DOHH2 (cell line): ENCODE data around the gene TBC1D16.
"Not testable (repeated sequence)": the region's sequence is repeated elsewhere in the genome, so short reads cannot be mapped to it uniquely, and the experiment has no call there.

Source experiments
- H3F3A ChIP-seq: fragments of 200-600 bp; sonication (generic), shearing (Covaris generic); 2 replicates; pipeline ENCODE4 v1.6.0; 2016; ENCODE audit warnings: antibody characterized with exemption, mild to moderate bottlenecking; ENCODE audit not compliant: control insufficient read depth, insufficient read depth
- H3K27ac ChIP-seq: fragments of 200-600 bp; sonication (generic); 2 replicates; pipeline ENCODE4 v1.5.1; 2014; ENCODE audit warnings: low read depth, mild to moderate bottlenecking, low read length, moderate library complexity
- H3K27me3 ChIP-seq: fragments of 200-600 bp; sonication (generic); 2 replicates; pipeline ENCODE4 v1.6.1; 2014; ENCODE audit warnings: mild to moderate bottlenecking, low read length, mixed read lengths; ENCODE audit not compliant: control insufficient read depth
- H3K36me3 ChIP-seq: fragments of 200-600 bp; sonication (generic); 2 replicates; pipeline ENCODE4 v1.6.1; 2014; ENCODE audit warnings: mild to moderate bottlenecking, low read length, moderate library complexity, mixed read lengths; ENCODE audit not compliant: control insufficient read depth
- H3K4me1 ChIP-seq: fragments of 200-600 bp; sonication (generic); 2 replicates; pipeline ENCODE4 v1.6.1; 2014; ENCODE audit warnings: mild to moderate bottlenecking, low read length, mixed read lengths; ENCODE audit not compliant: control insufficient read depth
- H3K4me2 ChIP-seq: fragments of 200-600 bp; sonication (generic); 2 replicates; pipeline ENCODE4 v1.6.0; 2014; ENCODE audit warnings: mild to moderate bottlenecking, low read length, moderate library complexity
- H3K4me3 ChIP-seq: fragments of 200-600 bp; sonication (generic); 2 replicates; pipeline ENCODE4 v1.5.1; 2014; ENCODE audit warnings: mild to moderate bottlenecking, low read length, mixed read lengths
- H3K79me2 ChIP-seq: fragments of 200-600 bp; sonication (generic); 2 replicates; pipeline ENCODE4 v1.6.1; 2014; ENCODE audit warnings: mild to moderate bottlenecking, low read length, mixed read lengths; ENCODE audit not compliant: control insufficient read depth
- H3K9me2 ChIP-seq: fragments of 200-600 bp; sonication (generic); replicated peaks from 2 replicates; pipeline ENCODE4 v1.6.1; 2014; ENCODE audit warnings: mild to moderate bottlenecking, low read length, mixed read lengths; ENCODE audit not compliant: control insufficient read depth
- H3K9me3 ChIP-seq: fragments of 200-600 bp; sonication (generic); 2 replicates; pipeline ENCODE4 v1.6.1; 2014; ENCODE audit warnings: antibody characterized with exemption, low read length, mixed read lengths; ENCODE audit not compliant: control insufficient read depth, insufficient read depth
- H4K20me1 ChIP-seq: fragments of 200-600 bp; sonication (generic); 2 replicates; pipeline ENCODE4 v1.6.0; 2014; ENCODE audit warnings: low read depth, mild to moderate bottlenecking, antibody characterized with exemption, low read length, moderate library complexity; ENCODE audit not compliant: control insufficient read depth, insufficient read depth
- EZH2phosphoT487 ChIP-seq: fragments of 200-600 bp; sonication (generic); IDR thresholded peaks from 2 replicates; pipeline ENCODE4 v1.6.1; 2017; ENCODE audit warnings: borderline replicate concordance, mild to moderate bottlenecking, antibody characterized with exemption, low read length, moderate library complexity, mixed read lengths
- TF ChIP-seq, protein P1 (sequence below): fragments of 200-600 bp; sonication (generic); IDR thresholded peaks from one replicate; pipeline ENCODE4 v1.5.1; 2014; ENCODE audit warnings: antibody characterized with exemption, mild to moderate bottlenecking, low read depth, low read length; ENCODE audit not compliant: poor library complexity, severe bottlenecking

TBC1D16 gene

DNA sequence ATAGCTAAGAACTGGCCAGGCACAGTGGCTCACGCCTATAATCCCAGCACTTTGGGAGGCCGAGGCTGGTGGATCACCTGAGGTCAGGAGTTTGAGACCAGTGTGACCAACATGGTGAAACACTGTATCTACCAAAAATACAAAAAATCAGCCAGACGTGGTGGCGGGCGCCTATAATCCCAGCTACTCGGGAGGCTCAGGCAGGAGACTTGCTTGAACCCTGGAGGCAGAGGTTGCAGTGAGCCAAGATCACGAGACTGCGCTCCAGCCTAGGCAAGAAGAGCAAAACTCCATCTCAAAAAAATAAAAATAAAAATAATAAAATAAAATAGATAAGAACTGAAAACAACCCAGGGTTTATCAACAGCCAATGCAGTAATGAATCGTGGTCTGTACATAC is 74.1 kb downstream of the TBC1D16 start:
- H3K4me2 ChIP-seq, H3K9me3 ChIP-seq, H4K20me1 ChIP-seq, H3F3A ChIP-seq, H3K4me1 ChIP-seq, H3K36me3 ChIP-seq, H3K9me2 ChIP-seq, H3K27ac ChIP-seq, H3K79me2 ChIP-seq, H3K27me3 ChIP-seq, H3K4me3 ChIP-seq: not testable (repeated sequence)

DNA sequence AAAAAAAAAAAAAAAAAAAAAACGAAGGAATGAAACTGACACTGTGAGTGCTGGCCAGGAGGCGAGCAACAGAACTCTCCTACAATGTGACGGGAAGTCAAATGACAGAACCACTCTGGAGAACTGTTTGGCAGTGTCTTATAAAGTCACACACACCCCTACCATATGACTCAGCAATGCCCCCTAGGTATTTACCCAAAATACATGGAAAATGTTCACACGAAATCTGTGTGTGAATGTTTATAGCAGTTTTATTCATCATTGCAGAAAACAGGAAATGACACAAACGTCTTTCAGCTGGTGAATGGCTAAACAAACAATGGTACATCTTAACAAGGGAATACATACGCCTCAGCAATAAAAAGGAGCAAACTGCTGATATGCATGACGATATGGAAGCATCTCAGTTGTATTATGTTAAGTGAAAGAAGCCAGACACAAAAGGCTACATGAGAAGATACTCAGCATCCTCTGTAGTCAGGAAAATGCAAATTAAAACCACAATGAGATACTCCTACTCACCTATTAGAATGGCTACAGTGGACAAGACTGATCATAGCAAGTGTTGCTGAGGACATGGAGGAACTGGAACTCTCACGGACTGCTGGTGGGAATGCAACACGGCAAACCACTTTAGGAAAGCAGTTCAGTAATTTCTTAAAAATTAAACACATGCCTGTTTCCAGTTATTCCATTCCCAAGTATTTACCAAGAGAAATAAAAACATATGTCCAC is 74.7 kb downstream of the TBC1D16 start:
- H3F3A ChIP-seq, result no peaks in the 10 kb centered on the region
- H3K27ac ChIP-seq, result no peak overlapping the region
- H3K4me3 ChIP-seq, result no peak overlapping the region
- no peaks in the 10 kb centered on the region for H3K79me2 ChIP-seq
- no peaks in the 10 kb centered on the region for H3K36me3 ChIP-seq
- H3K9me2 ChIP-seq, result no peaks in the 10 kb centered on the region
- TF ChIP-seq EZH2phosphoT487, result no peak
- TF ChIP-seq, protein P1, sequence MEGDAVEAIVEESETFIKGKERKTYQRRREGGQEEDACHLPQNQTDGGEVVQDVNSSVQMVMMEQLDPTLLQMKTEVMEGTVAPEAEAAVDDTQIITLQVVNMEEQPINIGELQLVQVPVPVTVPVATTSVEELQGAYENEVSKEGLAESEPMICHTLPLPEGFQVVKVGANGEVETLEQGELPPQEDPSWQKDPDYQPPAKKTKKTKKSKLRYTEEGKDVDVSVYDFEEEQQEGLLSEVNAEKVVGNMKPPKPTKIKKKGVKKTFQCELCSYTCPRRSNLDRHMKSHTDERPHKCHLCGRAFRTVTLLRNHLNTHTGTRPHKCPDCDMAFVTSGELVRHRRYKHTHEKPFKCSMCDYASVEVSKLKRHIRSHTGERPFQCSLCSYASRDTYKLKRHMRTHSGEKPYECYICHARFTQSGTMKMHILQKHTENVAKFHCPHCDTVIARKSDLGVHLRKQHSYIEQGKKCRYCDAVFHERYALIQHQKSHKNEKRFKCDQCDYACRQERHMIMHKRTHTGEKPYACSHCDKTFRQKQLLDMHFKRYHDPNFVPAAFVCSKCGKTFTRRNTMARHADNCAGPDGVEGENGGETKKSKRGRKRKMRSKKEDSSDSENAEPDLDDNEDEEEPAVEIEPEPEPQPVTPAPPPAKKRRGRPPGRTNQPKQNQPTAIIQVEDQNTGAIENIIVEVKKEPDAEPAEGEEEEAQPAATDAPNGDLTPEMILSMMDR, result no peak
- H4K20me1 ChIP-seq, result no peaks in the 10 kb centered on the region
- no peaks in the 10 kb centered on the region for H3K9me3 ChIP-seq
- no peak overlapping the region for H3K4me2 ChIP-seq
- no peaks in the 10 kb centered on the region for H3K4me1 ChIP-seq
- no peaks in the 10 kb centered on the region for H3K27me3 ChIP-seq

DNA sequence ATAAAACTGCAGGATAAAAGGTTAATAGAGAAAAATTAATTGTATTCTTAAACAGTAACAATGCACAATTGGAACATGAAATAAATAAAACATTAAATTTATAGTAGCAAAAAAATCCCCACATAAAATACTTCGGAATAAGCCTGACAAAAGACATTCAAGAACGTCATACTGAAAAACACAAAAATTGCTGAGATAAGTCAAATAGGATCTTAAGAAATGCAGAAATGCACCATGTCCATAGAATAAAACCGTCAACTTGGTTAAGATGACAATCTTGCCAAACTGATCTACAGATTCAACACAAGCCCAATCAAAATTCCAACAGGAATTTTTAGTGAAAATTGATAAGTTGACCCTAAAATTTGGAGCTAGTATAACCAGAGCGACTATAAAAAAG is 76.6 kb downstream of the TBC1D16 start:
- H3K27ac ChIP-seq, result no peak overlapping the region
- H4K20me1 ChIP-seq, result no peaks in the 10 kb centered on the region
- no peaks in the 10 kb centered on the region for H3F3A ChIP-seq
- H3K36me3 ChIP-seq, result no peaks in the 10 kb centered on the region
- no peak overlapping the region for H3K4me2 ChIP-seq
- H3K79me2 ChIP-seq, result no peaks in the 10 kb centered on the region
- H3K4me1 ChIP-seq, result no peaks in the 10 kb centered on the region
- H3K9me3 ChIP-seq, result no peaks in the 10 kb centered on the region
- no peaks in the 10 kb centered on the region for H3K27me3 ChIP-seq
- TF ChIP-seq EZH2phosphoT487, result no peak
- TF ChIP-seq, protein P1, result no peak
- no peak overlapping the region for H3K4me3 ChIP-seq
- no peaks in the 10 kb centered on the region for H3K9me2 ChIP-seq

DNA sequence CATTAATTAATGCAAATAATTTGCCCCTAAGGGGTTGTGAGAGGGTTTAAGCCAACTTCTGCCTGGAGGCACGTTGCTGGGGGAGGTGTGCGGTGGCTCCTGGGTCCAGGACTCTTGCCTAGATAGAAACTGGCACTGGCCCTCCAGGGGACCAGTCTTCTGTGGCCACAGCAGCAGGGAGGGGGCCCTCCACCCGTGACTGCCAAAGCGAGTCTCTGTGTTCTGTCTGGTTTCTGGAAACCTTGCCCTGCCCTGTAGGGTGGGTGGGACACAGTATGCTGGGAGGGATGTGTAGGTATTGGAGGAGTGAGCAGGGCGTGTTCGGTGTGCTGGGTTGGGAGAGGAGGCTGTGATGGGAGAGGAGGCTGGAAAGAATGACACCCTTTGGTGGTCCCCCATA is 78.8 kb downstream of the TBC1D16 start:
- no peaks in the 10 kb centered on the region for H3K9me2 ChIP-seq
- no peaks in the 10 kb centered on the region for H3K4me1 ChIP-seq
- no peaks in the 10 kb centered on the region for H3F3A ChIP-seq
- H4K20me1 ChIP-seq, result no peaks in the 10 kb centered on the region
- H3K9me3 ChIP-seq, result no peaks in the 10 kb centered on the region
- TF ChIP-seq EZH2phosphoT487, result no peak
- TF ChIP-seq, protein P1, result no peak
- no peaks in the 10 kb centered on the region for H3K27me3 ChIP-seq
- no peak overlapping the region for H3K4me3 ChIP-seq
- no peaks in the 10 kb centered on the region for H3K79me2 ChIP-seq
- H3K27ac ChIP-seq, result no peak overlapping the region
- H3K36me3 ChIP-seq, result no peaks in the 10 kb centered on the region
- no peak overlapping the region for H3K4me2 ChIP-seq

DNA sequence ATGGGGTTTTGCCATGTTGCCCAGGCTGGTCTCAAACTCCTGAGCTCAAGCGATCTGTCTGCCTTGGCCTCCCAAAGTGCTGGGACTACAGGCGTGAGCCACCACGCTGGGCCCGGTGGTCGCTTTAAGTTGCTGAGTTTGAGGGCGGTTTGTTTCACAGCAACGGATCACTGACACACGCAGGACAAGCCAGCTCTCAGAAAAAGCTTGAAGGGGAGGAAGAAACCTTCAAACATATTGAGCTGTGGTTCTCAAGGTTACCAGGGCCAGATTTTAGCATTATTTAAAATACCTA is 79.3 kb downstream of the TBC1D16 start:
- not testable (repeated sequence) for H3K4me3 ChIP-seq, H3K79me2 ChIP-seq, H3K27ac ChIP-seq, H4K20me1 ChIP-seq, H3K9me2 ChIP-seq, H3K4me1 ChIP-seq, H3F3A ChIP-seq, H3K36me3 ChIP-seq, H3K27me3 ChIP-seq, H3K9me3 ChIP-seq, H3K4me2 ChIP-seq
